CD4-positive, alpha-beta T cell (primary cell): ENCODE results near the gene TMEM144. TPM values are rescaled to one million over a fixed set of nuclear protein-coding genes. Genes with fewer than 3 reads are reported as not detected.

Source experiments
- ATAC-seq: fragments of 200-7000 bp; cut with Tn5 transposase; one replicate; pipeline ENCODE4 v1.10.0; 2022; ENCODE audit warnings: mild to moderate bottlenecking; ENCODE audit not compliant: poor library complexity
- CTCF ChIA-PET: fragments of 350-600 bp; sonication (Branson Sonifier 250); formaldehyde crosslinking; loops from one replicate; lab custom pipeline; 2021; ENCODE audit warnings: antibody characterized with exemption, inconsistent platforms; lab: Charles Lee
- POLR2A ChIA-PET: fragments of 350-600 bp; sonication (Branson Sonifier 250); formaldehyde crosslinking; loops from one replicate; lab custom pipeline; 2021; ENCODE audit warnings: antibody characterized with exemption, inconsistent platforms; lab: Charles Lee
- DNase-seq, 14 experiments: peaks; one replicate each; pipeline ENCODE4 v3.0.0-alpha.2; 2013 to 2020; ENCODE audit warnings: mixed read lengths in 2 of 14
- H3K27ac ChIP-seq, 2 donors: one replicate each; pipeline versions ENCODE4 v1.5.1 to v1.7.0; 2013; ENCODE audit warnings: low read length in 2 of 2, low read depth in 1 of 2, mild to moderate bottlenecking in 1 of 2
- H3K27me3 ChIP-seq, 2 experiments: 1 replicate in 1 of 2; 2 replicates in 1 of 2; pipeline versions ENCODE4 v1.6.1 to v1.7.0; 2013; ENCODE audit warnings: low read length in 2 of 2, control low read depth in 1 of 2, mild to moderate bottlenecking in 1 of 2, moderate library complexity in 1 of 2; ENCODE audit not compliant: insufficient read depth in 2 of 2, control insufficient read depth in 1 of 2
- H3K36me3 ChIP-seq: one replicate; pipeline ENCODE4 v1.6.1; 2013; ENCODE audit warnings: low read length, control low read depth; ENCODE audit not compliant: insufficient read depth
- H3K4me1 ChIP-seq: one replicate; pipeline ENCODE4 v1.6.1; 2013; ENCODE audit warnings: low read length, control low read depth; ENCODE audit not compliant: insufficient read depth
- H3K4me3 ChIP-seq: one replicate; pipeline ENCODE4 v1.5.1; 2013; ENCODE audit warnings: mild to moderate bottlenecking, low read length, moderate library complexity
- H3K9me3 ChIP-seq, 2 experiments: 1 replicate in 1 of 2; 2 replicates in 1 of 2; pipeline versions ENCODE4 v1.6.1 to v1.7.0; 2013; ENCODE audit warnings: low read length in 2 of 2, mild to moderate bottlenecking in 2 of 2, control low read depth in 1 of 2, moderate library complexity in 1 of 2; ENCODE audit not compliant: control insufficient read depth in 1 of 2, insufficient read depth in 1 of 2
- H3K27ac Mint-ChIP-seq: one replicate; pipeline ENCODE4 v1.8.0; 2020; ENCODE audit warnings: mixed read lengths
- H3K27me3 Mint-ChIP-seq: one replicate; pipeline ENCODE4 v1.8.0; 2021; ENCODE audit warnings: mixed read lengths
- H3K36me3 Mint-ChIP-seq: one replicate; pipeline ENCODE4 v1.8.0; 2021; ENCODE audit warnings: low read depth, mixed read lengths
- H3K4me1 Mint-ChIP-seq: one replicate; pipeline ENCODE4 v1.8.0; 2021; ENCODE audit warnings: low read depth, mixed read lengths
- H3K4me3 Mint-ChIP-seq: one replicate; pipeline ENCODE4 v1.8.0; 2020; ENCODE audit warnings: mild to moderate bottlenecking, mixed read lengths
- H3K9me3 Mint-ChIP-seq: one replicate; pipeline ENCODE4 v1.8.0; 2020; ENCODE audit warnings: mixed read lengths
- intact Hi-C, 2 experiments: fragments of 100-400 bp; cut with DNase I in 1 of 2; cut with micrococcal nuclease in 1 of 2; formaldehyde crosslinking; loops; one replicate each; pipeline versions ENCODE4 v1.15.1 to v1.9.0; 2023 to 2025; cut with DNase I, micrococcal nuclease
- total RNA-seq, 174 experiments: library from RNA in 2 of 174; stranded (reverse) in 2 of 174; gene quantifications; one replicate each; pipeline ENCODE4 v1.2.3 and lab custom pipeline; 2021 to 2026
- TF ChIP-seq, protein P1 (sequence below): fragments of 200-600 bp; IDR thresholded peaks from one replicate; pipeline ENCODE4 v1.8.0; 2022; ENCODE audit warnings: antibody characterized with exemption, mild to moderate bottlenecking

TMEM144 gene
- total RNA-seq, 2 experiments from 2014 or later: 0.45 TPM; not detected in 1

DNA sequence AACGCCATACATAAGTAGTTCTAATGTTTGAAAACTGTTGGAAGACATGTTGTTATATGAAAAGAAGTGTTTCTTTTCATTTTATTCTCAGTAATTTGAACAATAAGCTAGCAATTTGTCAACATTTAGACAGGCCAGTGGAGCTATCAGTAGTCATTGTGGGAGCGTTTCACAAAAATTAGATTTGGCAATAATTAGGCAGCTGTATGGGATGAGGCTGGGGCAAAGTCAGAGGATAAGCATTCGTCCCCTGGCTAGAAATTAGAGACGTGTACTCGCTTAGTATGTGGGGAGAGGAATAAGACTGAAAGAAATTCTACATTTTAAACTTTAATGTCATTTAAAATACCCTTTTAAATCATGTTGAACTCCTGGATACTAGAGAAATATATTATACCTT is 70.6 kb downstream of the TMEM144 start:
- POLR2A ChIA-PET: no interaction called here
- CTCF ChIA-PET: interaction anchor here (1.5 kb wide), 1 partner anchor 9 kb away, joined by 3 read pairs; no protein-coding TSS in a partner anchor

DNA sequence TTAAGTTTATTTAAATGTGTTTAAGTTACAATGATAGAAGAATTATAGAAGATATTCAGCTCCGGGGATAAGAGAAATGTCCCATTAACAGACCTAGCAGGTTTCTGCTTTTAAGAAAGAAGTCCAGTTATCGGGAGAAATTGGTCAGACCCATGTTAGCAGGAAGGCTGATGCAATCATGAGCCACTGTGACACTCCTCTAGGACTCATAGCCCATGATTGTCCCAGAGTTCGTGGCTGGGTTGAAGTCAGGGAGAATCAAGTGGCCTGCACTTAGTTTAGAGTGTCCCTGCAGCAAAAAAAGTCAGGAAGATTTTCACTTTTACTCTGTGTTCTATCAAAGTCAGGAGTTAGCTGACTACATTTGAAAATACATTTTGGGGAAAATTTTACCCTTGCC is 72.0 kb downstream of the TMEM144 start:
- no peaks in the 10 kb centered on the region for H3K4me1 Mint-ChIP-seq
- no peaks in the 10 kb centered on the region for H3K9me3 Mint-ChIP-seq
- H3K4me3 Mint-ChIP-seq: no peak overlapping the region
- POLR2A ChIA-PET: no interaction called here
- H3K36me3 Mint-ChIP-seq: no peaks in the 10 kb centered on the region
- H3K27me3 Mint-ChIP-seq: no peaks in the 10 kb centered on the region
- Histone ChIP-seq H3K9me3 (no peaks in the 10 kb centered on the region), H3K27ac (no peak overlapping the region), H3K27me3 (no peaks in the 10 kb centered on the region), H3K4me3 (no peak overlapping the region), H3K36me3 (no peaks in the 10 kb centered on the region), H3K4me1 (no peaks in the 10 kb centered on the region)
- H3K27ac Mint-ChIP-seq: no peak overlapping the region
- DNase-seq: no peak
- CTCF ChIA-PET: interaction anchor here (1.5 kb wide), 1 partner anchor 10 kb away, joined by 3 read pairs; no protein-coding TSS in a partner anchor
- TF ChIP-seq, protein P1, sequence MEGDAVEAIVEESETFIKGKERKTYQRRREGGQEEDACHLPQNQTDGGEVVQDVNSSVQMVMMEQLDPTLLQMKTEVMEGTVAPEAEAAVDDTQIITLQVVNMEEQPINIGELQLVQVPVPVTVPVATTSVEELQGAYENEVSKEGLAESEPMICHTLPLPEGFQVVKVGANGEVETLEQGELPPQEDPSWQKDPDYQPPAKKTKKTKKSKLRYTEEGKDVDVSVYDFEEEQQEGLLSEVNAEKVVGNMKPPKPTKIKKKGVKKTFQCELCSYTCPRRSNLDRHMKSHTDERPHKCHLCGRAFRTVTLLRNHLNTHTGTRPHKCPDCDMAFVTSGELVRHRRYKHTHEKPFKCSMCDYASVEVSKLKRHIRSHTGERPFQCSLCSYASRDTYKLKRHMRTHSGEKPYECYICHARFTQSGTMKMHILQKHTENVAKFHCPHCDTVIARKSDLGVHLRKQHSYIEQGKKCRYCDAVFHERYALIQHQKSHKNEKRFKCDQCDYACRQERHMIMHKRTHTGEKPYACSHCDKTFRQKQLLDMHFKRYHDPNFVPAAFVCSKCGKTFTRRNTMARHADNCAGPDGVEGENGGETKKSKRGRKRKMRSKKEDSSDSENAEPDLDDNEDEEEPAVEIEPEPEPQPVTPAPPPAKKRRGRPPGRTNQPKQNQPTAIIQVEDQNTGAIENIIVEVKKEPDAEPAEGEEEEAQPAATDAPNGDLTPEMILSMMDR: no peak
- no peak for ATAC-seq
- intact Hi-C loops: no loop called here

More for the DNA sequence above, 70.6 kb downstream of the TMEM144 start:
- H3K27me3 Mint-ChIP-seq: peaks cover 8% of the 10 kb centered on the region
- intact Hi-C loops: no loop called here
- H3K36me3 Mint-ChIP-seq: no peaks in the 10 kb centered on the region
- no peaks in the 10 kb centered on the region for H3K27me3 ChIP-seq
- H3K27ac Mint-ChIP-seq: no peak overlapping the region
- H3K4me3 ChIP-seq: no peak overlapping the region
- no peaks in the 10 kb centered on the region for H3K4me1 Mint-ChIP-seq
- no peaks in the 10 kb centered on the region for H3K36me3 ChIP-seq
- no peaks in the 10 kb centered on the region for H3K9me3 Mint-ChIP-seq
- DNase-seq (no peak), ATAC-seq (no peak)
- TF ChIP-seq, protein P1: no peak
- H3K4me3 Mint-ChIP-seq: no peak overlapping the region
- no peaks in the 10 kb centered on the region for H3K4me1 ChIP-seq
- H3K9me3 ChIP-seq: no peaks in the 10 kb centered on the region
- no peak overlapping the region for H3K27ac ChIP-seq

DNA sequence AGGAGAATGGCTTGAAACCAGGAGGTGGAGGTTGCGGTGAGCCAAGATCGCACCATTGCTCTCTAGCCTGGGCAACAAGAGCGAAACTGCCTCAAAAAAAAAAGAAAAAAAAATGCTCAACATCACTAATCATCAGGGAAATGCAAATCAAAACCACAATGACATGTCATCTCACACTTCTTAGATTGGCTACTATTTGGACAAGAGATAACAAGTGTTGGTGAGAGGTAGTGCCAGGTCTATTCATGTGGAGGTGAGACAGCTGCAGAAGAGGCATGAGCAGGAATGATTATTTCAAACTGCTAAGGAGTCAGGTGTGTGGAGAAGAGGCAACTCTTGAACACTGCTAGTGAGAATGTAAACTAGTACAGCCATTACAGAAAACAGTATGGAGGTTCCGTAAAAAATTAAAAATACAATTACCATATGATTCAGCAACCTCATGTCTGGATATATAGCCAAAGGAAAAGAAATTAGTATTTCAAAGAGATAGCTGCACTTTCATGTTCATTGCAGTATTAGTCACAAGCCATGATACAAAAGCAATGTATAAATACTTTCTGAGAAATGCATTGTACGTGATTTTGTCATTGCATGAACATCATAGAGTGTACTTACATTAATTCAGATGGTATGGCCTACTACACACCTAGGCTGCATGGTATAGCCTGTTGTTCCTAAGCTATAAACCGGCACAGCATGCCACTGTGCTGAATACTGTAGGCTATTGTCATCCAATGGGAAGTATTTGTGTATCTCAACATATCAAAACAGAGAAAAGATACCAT is 75.3 kb downstream of the TMEM144 start:
- ChIA-PET POLR2A (no interaction called here), CTCF (no interaction called here)
- Histone ChIP-seq H3K36me3 (no peaks in the 10 kb centered on the region), H3K4me1 (no peaks in the 10 kb centered on the region), H3K4me3 (no peak overlapping the region), H3K27me3 (no peaks in the 10 kb centered on the region), H3K27ac (no peak overlapping the region), H3K9me3 (no peaks in the 10 kb centered on the region)
- Mint-ChIP-seq H3K27me3 (no peaks in the 10 kb centered on the region), H3K4me3 (no peak overlapping the region), H3K9me3 (no peaks in the 10 kb centered on the region), H3K4me1 (no peaks in the 10 kb centered on the region), H3K27ac (no peak overlapping the region), H3K36me3 (no peaks in the 10 kb centered on the region)
- TF ChIP-seq, protein P1: no peak
- DNase-seq (no peak), ATAC-seq (no peak)
- intact Hi-C loops: no loop called here
